ENCODE data around the gene CARD11. TPM values are rescaled to one million over a fixed set of nuclear protein-coding genes. Genes with fewer than 3 reads are reported as not detected.

Gene CARD11
- polyA plus RNA-seq, 1 of the 3 experiments (the other 2 are of a cell fraction), result not detected

DNA sequence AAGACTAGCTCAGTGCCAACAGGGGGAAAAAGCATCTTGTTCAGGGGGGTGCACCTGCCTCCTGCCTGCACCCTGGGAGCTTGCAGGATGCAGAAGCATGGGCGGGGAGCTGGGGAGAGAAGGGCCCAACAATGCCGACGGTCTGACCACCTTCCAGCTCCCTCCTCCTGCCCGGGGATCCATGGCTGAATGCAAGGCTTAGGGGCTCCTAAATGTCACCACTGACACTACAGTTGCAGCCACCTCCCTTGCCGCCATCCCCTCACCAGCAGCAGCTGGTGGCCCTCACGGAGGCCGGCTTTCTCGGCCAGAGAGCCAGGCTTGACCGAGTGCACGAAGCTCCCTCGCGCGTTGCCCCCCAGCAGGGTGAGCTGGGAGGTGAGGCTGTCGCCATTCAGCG lies 120.8 kb downstream of the CARD11 start:
- Histone ChIP-seq H2AFZ (ENCODE audit: low read depth) (no peak overlapping the region), H3K4me1 (ENCODE audit: control insufficient read depth in 1 of 2, insufficient read depth in 2 of 2, low read depth in 1 of 2, low read length in 1 of 2) (peaks cover 0 to 13% of the 10 kb centered on the region in 2 experiments; a peak in 1 of 4 replicates), H3K27me3 (ENCODE audit: insufficient read depth) (peaks cover 19% of the 10 kb centered on the region; the same call in 1 of the 2 replicates), H3K27ac (ENCODE audit: low read depth in 2 of 2, low read length in 1 of 2) (no peak overlapping the region), H4K20me1 (ENCODE audit: insufficient read depth) (no peaks in the 10 kb centered on the region), H3K4me2 (no peak overlapping the region), H3F3A (replicated peaks; ENCODE audit: insufficient read depth) (no peaks in the 10 kb centered on the region), H3K9me3 (no peaks in the 10 kb centered on the region), H3K9me2 (no peaks in the 10 kb centered on the region), H3K79me2 (ENCODE audit: insufficient read depth) (no peaks in the 10 kb centered on the region), H3K36me3 (replicated peaks in 1 of 2; ENCODE audit: control insufficient read depth in 1 of 2, insufficient read depth in 2 of 2, low read length in 1 of 2) (no peaks in the 10 kb centered on the region), H3K9ac (no peak overlapping the region), H3K4me3 (ENCODE audit: low read depth in 2 of 2, low read length in 1 of 2) (no peak overlapping the region)
- POLR2A ChIA-PET, result interaction anchor here (0.5 kb wide), 1 partner anchor 1493 kb away, joined by 5 read pairs; no protein-coding TSS in a partner anchor
- CTCF ChIA-PET, result interaction anchor here (0.7 to 3.0 kb wide), 7 partner anchors 9 to 232 kb away, joined by 4 to 32 read pairs (median 13); no protein-coding TSS in a partner anchor
- TF ChIP-seq, protein P1, sequence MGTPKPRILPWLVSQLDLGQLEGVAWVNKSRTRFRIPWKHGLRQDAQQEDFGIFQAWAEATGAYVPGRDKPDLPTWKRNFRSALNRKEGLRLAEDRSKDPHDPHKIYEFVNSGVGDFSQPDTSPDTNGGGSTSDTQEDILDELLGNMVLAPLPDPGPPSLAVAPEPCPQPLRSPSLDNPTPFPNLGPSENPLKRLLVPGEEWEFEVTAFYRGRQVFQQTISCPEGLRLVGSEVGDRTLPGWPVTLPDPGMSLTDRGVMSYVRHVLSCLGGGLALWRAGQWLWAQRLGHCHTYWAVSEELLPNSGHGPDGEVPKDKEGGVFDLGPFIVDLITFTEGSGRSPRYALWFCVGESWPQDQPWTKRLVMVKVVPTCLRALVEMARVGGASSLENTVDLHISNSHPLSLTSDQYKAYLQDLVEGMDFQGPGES (IDR thresholded peaks at IDR 0.05; ENCODE audit: low read depth, low read length), result no peak
- no peak for TF ChIP-seq MXI1 (IDR thresholded peaks at IDR 0.05; ENCODE audit: low read depth, low read length)
- TF ChIP-seq RFX5 (IDR thresholded peaks at IDR 0.05; ENCODE audit: low read length), result no peak
- no peak for TF ChIP-seq CHD2 (IDR thresholded peaks at IDR 0.05; ENCODE audit: low read length, partially characterized antibody)
- TF ChIP-seq MEF2A (IDR thresholded peaks at IDR 0.05; ENCODE audit: borderline replicate concordance, low read depth), result no peak
- TF ChIP-seq CTCF (IDR thresholded peaks at IDR 0.05), result no peak
- no peak for TF ChIP-seq EP300 (IDR thresholded peaks at IDR 0.05; ENCODE audit: borderline replicate concordance in 1 of 2, low read depth in 1 of 2, low read length in 1 of 2)
- TF ChIP-seq, protein P2, sequence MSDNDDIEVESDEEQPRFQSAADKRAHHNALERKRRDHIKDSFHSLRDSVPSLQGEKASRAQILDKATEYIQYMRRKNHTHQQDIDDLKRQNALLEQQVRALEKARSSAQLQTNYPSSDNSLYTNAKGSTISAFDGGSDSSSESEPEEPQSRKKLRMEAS (IDR thresholded peaks at IDR 0.05; ENCODE audit: low read depth), result no peak
- no peak for DNase-seq
- 66% methylated on average over 15 of the region's 15 CpGs for WGBS (ENCODE audit: low lambda C conversion rate)

- DNase-seq, result no peak
- no peaks in the 10 kb centered on the region for H3K36me3 ChIP-seq (replicated peaks in 1 of 2; ENCODE audit: control insufficient read depth in 1 of 2, insufficient read depth in 2 of 2, low read length in 1 of 2)
- no peaks in the 10 kb centered on the region for H4K20me1 ChIP-seq (ENCODE audit: insufficient read depth)
- ChIA-PET POLR2A (interaction anchor here (0.5 to 0.8 kb wide), 3 partner anchors 106 to 1494 kb away, joined by 4 to 5 read pairs (median 5); no protein-coding TSS in a partner anchor), CTCF (interaction anchor here (0.8 to 3.0 kb wide), 15 partner anchors 11 to 968 kb away, joined by 3 to 32 read pairs (median 5); no protein-coding TSS in a partner anchor)
- no peak overlapping the region for H2AFZ ChIP-seq (ENCODE audit: low read depth)
- H3K9ac ChIP-seq, result no peak overlapping the region
- 52% methylated on average over 8 of the region's 19 CpGs for WGBS (ENCODE audit: low lambda C conversion rate)
- H3K27ac ChIP-seq (ENCODE audit: low read depth in 2 of 2, low read length in 1 of 2), result no peak overlapping the region
- no peaks in the 10 kb centered on the region for H3K79me2 ChIP-seq (ENCODE audit: insufficient read depth)
- H3F3A ChIP-seq (replicated peaks; ENCODE audit: insufficient read depth), result no peaks in the 10 kb centered on the region
- no peaks in the 10 kb centered on the region for H3K9me3 ChIP-seq
- H3K4me2 ChIP-seq, result no peak overlapping the region
- no peaks in the 10 kb centered on the region for H3K9me2 ChIP-seq
- TF ChIP-seq CHD2 (IDR thresholded peaks at IDR 0.05; ENCODE audit: low read length, partially characterized antibody) (no peak), GATA2 (CRISPR knock-in tag; IDR thresholded peaks at IDR 0.05) (no peak), EZH2phosphoT487 (IDR thresholded peaks at IDR 0.05; ENCODE audit: borderline replicate concordance, low read depth) (no peak), RAD21 (IDR thresholded peaks at IDR 0.05; ENCODE audit: low read length) (no peak)
- no peak overlapping the region for H3K4me3 ChIP-seq (ENCODE audit: low read depth in 2 of 2, low read length in 1 of 2)
- H3K4me1 ChIP-seq (ENCODE audit: control insufficient read depth in 1 of 2, insufficient read depth in 2 of 2, low read depth in 1 of 2, low read length in 1 of 2), result peaks cover 0 to 13% of the 10 kb centered on the region in 2 experiments; a peak in 1 of 4 replicates
- peaks cover 15% of the 10 kb centered on the region; the same call in 1 of the 2 replicates for H3K27me3 ChIP-seq (ENCODE audit: insufficient read depth)
These were observed 121.3 kb downstream of the CARD11 start for GRCh38 chr7:2922348-2922691.

Data from SK-N-SH (cell line).